H1 (cell line): ENCODE data around the gene NBL1. TPM values are rescaled to one million over a fixed set of nuclear protein-coding genes. Genes with fewer than 3 reads are reported as not detected.

Experiments
- polyA plus RNA-seq, 7 experiments: library from polyadenylated mRNA; depleted of rRNA in 3 of 7; stranded (reverse) in 5 of 7; unstranded in 2 of 7; fragments of >200 nt in 5 of 7; fragments of 200-250 nt in 2 of 7; gene quantifications; 1 replicate in 5 of 7; 2 replicates in 1 of 7; 4 replicates in 1 of 7; pipeline versions ENCODE4 v1.2.1 to v1.2.3, GENCODE V29; 2011 to 2013; ENCODE audit warnings: missing spikeins in 2 of 7, mixed read lengths in 2 of 7
- total RNA-seq: library from RNA; stranded (reverse); fragmentation: NEBNext Ultra II Directional; extraction: Animal tissue kit (Norgen Biotek cat#: 25700); gene quantifications from 2 replicates; pipeline ENCODE4 v1.2.1, GENCODE V29; 2021

Gene NBL1
- total and polyA plus RNA-seq, 2 of the 8 experiments (the other 6 are each of a cell fraction or from before 2014, with no cell fraction given), result 8.7 to 9.7 TPM

Other genes with a start within 250 kb of the NBL1 start
- 371 TPM in 2 replicates for gene CAPZB, start 158.8 kb upstream of the NBL1 start, total RNA-seq
- 162 and 169 TPM in 2 replicates for gene CAPZB, start 158.8 kb upstream of the NBL1 start, polyA plus RNA-seq (2011; rRNA removed)
- 0.69 and 0.76 TPM in 2 replicates for gene HTR6, start 20.6 kb downstream of the NBL1 start, total RNA-seq
- 0.95 and 1.4 TPM in 2 replicates for gene HTR6, start 20.6 kb downstream of the NBL1 start, polyA plus RNA-seq (2011; rRNA removed)
- 3.0 and 3.1 TPM in 2 replicates for gene TMCO4, start 155.6 kb downstream of the NBL1 start, total RNA-seq
- gene TMCO4, start 155.6 kb downstream of the NBL1 start, polyA plus RNA-seq (2011; rRNA removed), result 3.1 and 3.6 TPM in 2 replicates
- not detected in 2 replicates for gene RNF186, start 171.0 kb downstream of the NBL1 start, total RNA-seq
- 0.05 TPM in 1 of 2 replicates, not detected in the other for gene RNF186, start 171.0 kb downstream of the NBL1 start, polyA plus RNA-seq (2011; rRNA removed)
- gene OTUD3, start 238.1 kb downstream of the NBL1 start, total RNA-seq, result 11.9 and 12.7 TPM in 2 replicates
- gene OTUD3, start 238.1 kb downstream of the NBL1 start, polyA plus RNA-seq (2011; rRNA removed), result 4.6 and 6.3 TPM in 2 replicates